Endodermal cell (in vitro differentiated cells): ENCODE measurements around the gene RAVER2. TPM values are rescaled to one million over a fixed set of nuclear protein-coding genes. Genes with fewer than 3 reads are reported as not detected.

ENCODE experiments used
- DNase-seq: peaks from one replicate; pipeline ENCODE4 v3.0.0-alpha.2; 2017
- H3K27ac ChIP-seq: 2 replicates; pipeline ENCODE4 v1.5.1; 2013; ENCODE audit warnings: mild to moderate bottlenecking, low read depth, low read length, moderate library complexity
- H3K27me3 ChIP-seq: 2 replicates; pipeline ENCODE4 v1.6.1; 2013; ENCODE audit warnings: mild to moderate bottlenecking, low read length, moderate library complexity; ENCODE audit not compliant: insufficient read depth, control insufficient read depth, poor library complexity, severe bottlenecking
- H3K36me3 ChIP-seq: 2 replicates; pipeline ENCODE4 v1.7.0; 2013; ENCODE audit warnings: mild to moderate bottlenecking, low read length, moderate library complexity; ENCODE audit not compliant: control insufficient read depth, insufficient read depth
- H3K4me1 ChIP-seq: one replicate; pipeline ENCODE4 v1.7.0; 2013; ENCODE audit warnings: low read length; ENCODE audit not compliant: control insufficient read depth, insufficient read depth
- H3K4me3 ChIP-seq: 2 replicates; pipeline ENCODE4 v1.5.1; 2013; ENCODE audit warnings: mild to moderate bottlenecking, low read length, moderate library complexity
- H3K9ac ChIP-seq: 2 replicates; pipeline ENCODE4 v1.6.1; 2013; ENCODE audit warnings: mild to moderate bottlenecking, low read length, moderate library complexity; ENCODE audit not compliant: poor library complexity, severe bottlenecking; ENCODE audit errors: extremely low read depth
- H3K9me3 ChIP-seq: 2 replicates; pipeline ENCODE4 v1.6.1; 2013; ENCODE audit warnings: mild to moderate bottlenecking, low read length, moderate library complexity; ENCODE audit not compliant: control insufficient read depth
- H3K27ac Mint-ChIP-seq: 2 replicates; pipeline ENCODE4 v1.8.0; 2020; ENCODE audit warnings: mixed read lengths
- H3K27me3 Mint-ChIP-seq: 2 replicates; pipeline ENCODE4 v1.8.0; 2021; ENCODE audit warnings: mild to moderate bottlenecking, mixed read lengths; ENCODE audit not compliant: insufficient read depth
- H3K36me3 Mint-ChIP-seq: 2 replicates; pipeline ENCODE4 v1.8.0; 2020; ENCODE audit warnings: low read depth, mixed read lengths
- H3K4me1 Mint-ChIP-seq: 2 replicates; pipeline ENCODE4 v1.8.0; 2020; ENCODE audit warnings: mixed read lengths
- H3K4me3 Mint-ChIP-seq: 2 replicates; pipeline ENCODE4 v1.8.0; 2020; ENCODE audit warnings: mild to moderate bottlenecking, moderate library complexity, mixed read lengths
- H3K9me3 Mint-ChIP-seq: 2 replicates; pipeline ENCODE4 v1.8.0; 2020; ENCODE audit warnings: mild to moderate bottlenecking, mixed read lengths
- WGBS, 2 experiments: methylation state at CpG; one replicate each; pipeline versions ENCODE4 v1.1.5 to v1.1.7; 2013; ENCODE audit warnings: missing lambda C conversion rate in 2 of 2, mixed read lengths in 1 of 2; ENCODE audit not compliant: insufficient coverage in 1 of 2, insufficient read length in 1 of 2; 5-methylcytosine and 5-hydroxymethylcytosine counted together
- total RNA-seq, 2 donors: library from RNA; stranded (reverse); fragmentation: NEBNext Ultra II Directional in 1 of 2; extraction: Animal tissue kit (Norgen Biotek cat#: 25700) in 1 of 2; gene quantifications; 2 replicates in 1 of 2; 3 replicates in 1 of 2; pipeline ENCODE4 v1.2.1, GENCODE V29; 2021
- TF ChIP-seq, protein P1 (sequence below): fragments of 200-600 bp; sonication (generic); conservative IDR thresholded peaks from 2 replicates; pipeline ENCODE4 v1.5.0; 2021; ENCODE audit warnings: antibody characterized with exemption, mild to moderate bottlenecking

The RAVER2 gene
- total RNA-seq, 2 donors from 2014 or later, result 20.3 to 21.8 TPM

DNA sequence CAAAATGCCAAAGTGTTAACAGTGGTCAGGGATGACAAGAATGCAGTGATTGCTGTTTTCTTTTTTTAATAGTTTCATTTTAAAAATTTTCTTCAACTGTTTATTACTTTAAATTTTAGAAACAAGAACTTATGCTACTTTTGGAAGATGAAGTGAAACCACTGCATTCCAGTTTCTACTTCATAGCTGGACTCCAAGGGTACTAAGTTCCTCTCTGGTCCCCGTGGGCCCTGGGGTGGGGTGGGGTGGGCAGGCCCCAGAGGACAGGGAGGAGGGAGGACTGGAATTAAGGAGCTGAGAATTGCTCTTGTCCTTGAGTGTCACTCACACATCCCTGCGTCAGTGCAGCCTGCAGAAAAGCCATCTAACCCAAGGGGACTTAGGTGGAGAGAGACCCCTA is 97.3 kb downstream of the RAVER2 start:
- Histone ChIP-seq H3K27me3 (no peaks in the 10 kb centered on the region), H3K27ac (no peak overlapping the region), H3K9ac (no peak overlapping the region), H3K36me3 (peaks cover 30% of the 10 kb centered on the region), H3K9me3 (no peaks in the 10 kb centered on the region), H3K4me3 (no peak overlapping the region), H3K4me1 (no peaks in the 10 kb centered on the region)
- Mint-ChIP-seq H3K4me1 (no peaks in the 10 kb centered on the region), H3K27ac (no peak overlapping the region), H3K27me3 (no peaks in the 10 kb centered on the region), H3K36me3 (peaks cover 46% of the 10 kb centered on the region), H3K4me3 (no peak overlapping the region), H3K9me3 (no peaks in the 10 kb centered on the region)
- DNase-seq, result no peak
- WGBS, 2 experiments, result 94 to 100% methylated on average over 1 to 2 of the region's 2 CpGs
- TF ChIP-seq, protein P1, sequence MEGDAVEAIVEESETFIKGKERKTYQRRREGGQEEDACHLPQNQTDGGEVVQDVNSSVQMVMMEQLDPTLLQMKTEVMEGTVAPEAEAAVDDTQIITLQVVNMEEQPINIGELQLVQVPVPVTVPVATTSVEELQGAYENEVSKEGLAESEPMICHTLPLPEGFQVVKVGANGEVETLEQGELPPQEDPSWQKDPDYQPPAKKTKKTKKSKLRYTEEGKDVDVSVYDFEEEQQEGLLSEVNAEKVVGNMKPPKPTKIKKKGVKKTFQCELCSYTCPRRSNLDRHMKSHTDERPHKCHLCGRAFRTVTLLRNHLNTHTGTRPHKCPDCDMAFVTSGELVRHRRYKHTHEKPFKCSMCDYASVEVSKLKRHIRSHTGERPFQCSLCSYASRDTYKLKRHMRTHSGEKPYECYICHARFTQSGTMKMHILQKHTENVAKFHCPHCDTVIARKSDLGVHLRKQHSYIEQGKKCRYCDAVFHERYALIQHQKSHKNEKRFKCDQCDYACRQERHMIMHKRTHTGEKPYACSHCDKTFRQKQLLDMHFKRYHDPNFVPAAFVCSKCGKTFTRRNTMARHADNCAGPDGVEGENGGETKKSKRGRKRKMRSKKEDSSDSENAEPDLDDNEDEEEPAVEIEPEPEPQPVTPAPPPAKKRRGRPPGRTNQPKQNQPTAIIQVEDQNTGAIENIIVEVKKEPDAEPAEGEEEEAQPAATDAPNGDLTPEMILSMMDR, result no peak

DNA sequence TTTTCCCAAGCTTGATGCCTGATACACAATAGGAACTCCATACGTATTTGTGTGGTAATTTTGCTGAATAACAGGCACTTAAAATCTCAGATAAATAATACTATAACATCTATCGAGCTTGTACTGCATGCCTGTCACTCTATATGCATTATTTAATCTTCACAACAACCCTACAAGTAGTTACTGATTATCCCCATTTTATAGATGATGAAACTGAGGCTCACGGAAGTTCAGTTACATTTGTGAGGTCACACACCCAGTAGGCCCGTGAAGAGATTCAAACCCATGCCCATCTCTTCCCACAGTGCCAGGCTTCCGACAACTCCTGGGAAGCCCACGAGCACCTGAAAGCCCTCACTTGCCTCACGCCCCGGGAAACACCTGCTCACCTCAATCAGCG is 98.8 kb downstream of the RAVER2 start:
- TF ChIP-seq, protein P1, result no peak
- Mint-ChIP-seq H3K4me1 (no peaks in the 10 kb centered on the region), H3K27me3 (no peaks in the 10 kb centered on the region), H3K9me3 (no peaks in the 10 kb centered on the region), H3K4me3 (no peak overlapping the region), H3K27ac (no peak overlapping the region), H3K36me3 (peaks cover 38% of the 10 kb centered on the region)
- peaks cover 21% of the 10 kb centered on the region for H3K36me3 ChIP-seq
- WGBS, 2 experiments, result 82 to 91% methylated on average over 5 to 9 of the region's 9 CpGs
- no peak for DNase-seq
- H3K9me3 ChIP-seq, result no peaks in the 10 kb centered on the region
- H3K4me1 ChIP-seq, result no peaks in the 10 kb centered on the region
- H3K4me3 ChIP-seq, result no peak overlapping the region
- H3K9ac ChIP-seq, result no peak overlapping the region
- H3K27me3 ChIP-seq, result no peaks in the 10 kb centered on the region
- no peak overlapping the region for H3K27ac ChIP-seq

DNA sequence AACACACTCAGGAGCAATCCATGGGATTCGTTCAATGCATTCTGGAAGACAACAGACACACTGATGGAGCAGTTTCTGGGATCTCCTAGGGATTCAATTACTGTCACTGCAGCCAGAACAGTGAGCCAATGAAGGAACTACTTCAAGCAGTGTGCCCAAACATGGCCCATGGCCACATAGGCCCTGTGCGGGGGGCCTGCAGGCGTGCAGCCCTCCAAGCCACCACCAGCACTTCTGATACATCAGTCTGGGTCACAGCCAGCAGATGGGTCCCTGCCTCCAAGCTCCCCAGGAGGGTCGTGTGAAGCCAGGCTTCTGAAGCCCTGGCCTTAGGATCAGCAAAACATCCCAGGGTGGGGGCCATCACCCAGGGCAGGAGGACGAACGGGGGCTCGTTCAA is 99.3 kb downstream of the RAVER2 start:
- Histone ChIP-seq H3K27me3 (no peaks in the 10 kb centered on the region), H3K4me3 (no peak overlapping the region), H3K27ac (no peak overlapping the region), H3K9ac (no peak overlapping the region), H3K9me3 (no peaks in the 10 kb centered on the region), H3K4me1 (no peaks in the 10 kb centered on the region), H3K36me3 (peaks cover 21% of the 10 kb centered on the region)
- peaks cover 40% of the 10 kb centered on the region for H3K36me3 Mint-ChIP-seq
- H3K4me1 Mint-ChIP-seq, result no peaks in the 10 kb centered on the region
- 93 to 94% methylated on average over 7 of the region's 7 CpGs for WGBS, 2 experiments
- no peaks in the 10 kb centered on the region for H3K9me3 Mint-ChIP-seq
- DNase-seq, result no peak
- H3K27ac Mint-ChIP-seq, result no peak overlapping the region
- H3K27me3 Mint-ChIP-seq, result no peaks in the 10 kb centered on the region
- TF ChIP-seq, protein P1, result no peak
- H3K4me3 Mint-ChIP-seq, result no peak overlapping the region
